HEK293 (cell line): Measurements from ENCODE around the gene CIAO2B.

Source experiments
- ATF2 ChIP-seq: fragments of 450-650 bp; formaldehyde crosslinking; IDR thresholded peaks from 2 replicates; pipeline ENCODE4 v1.5.1; 2016; ENCODE audit warnings: missing biosample characterization, missing genetic modification characterization, low read depth
- CTCF ChIP-seq: fragments of 450-650 bp; formaldehyde crosslinking; IDR thresholded peaks from 2 replicates; pipeline ENCODE4 v1.5.1; 2016; ENCODE audit warnings: missing biosample characterization, missing genetic modification characterization
- ELK4 ChIP-seq: IDR thresholded peaks from 2 replicates; pipeline ENCODE4 v1.6.1; 2011; ENCODE audit warnings: mild to moderate bottlenecking, low read depth, low read length, borderline replicate concordance
- KLF16 ChIP-seq: fragments of 450-650 bp; formaldehyde crosslinking; IDR thresholded peaks from 2 replicates; pipeline ENCODE4 v1.5.1; 2017; ENCODE audit warnings: missing biosample characterization, missing genetic modification characterization
- KLF9 ChIP-seq: fragments of 450-650 bp; formaldehyde crosslinking; IDR thresholded peaks from 2 replicates; pipeline ENCODE4 v1.5.1; 2016; ENCODE audit warnings: missing biosample characterization, missing genetic modification characterization, low read depth
- TRIM28 ChIP-seq: IDR thresholded peaks from 2 replicates; pipeline ENCODE4 v1.6.1; 2011; ENCODE audit warnings: low read length, control low read depth, borderline replicate concordance
- ZBTB20 ChIP-seq: fragments of 450-650 bp; formaldehyde crosslinking; IDR thresholded peaks from 2 replicates; pipeline ENCODE4 v1.5.1; 2016; ENCODE audit warnings: missing biosample characterization, missing genetic modification characterization
- ZNF423 ChIP-seq: fragments of 450-650 bp; formaldehyde crosslinking; IDR thresholded peaks from 2 replicates; pipeline ENCODE4 v1.5.1; 2016; ENCODE audit warnings: missing biosample characterization, missing genetic modification characterization
- ZNF549 ChIP-seq: fragments of 450-650 bp; IDR thresholded peaks from 2 replicates; pipeline ENCODE4 v1.5.1; 2018; ENCODE audit warnings: missing biosample characterization, missing genetic modification characterization, mild to moderate bottlenecking, inconsistent platforms, moderate library complexity

GRCh38 chr16:66890799-66891198, 43.4 kb downstream of the CIAO2B start:
- TF ChIP-seq CTCF (tag by site-specific recombination): no peak
- no peak for TF ChIP-seq ZNF423 (tag by site-specific recombination)
- TF ChIP-seq ATF2: no peak
- TF ChIP-seq KLF9 (tag by site-specific recombination): no peak
- TF ChIP-seq ELK4: no peak
- no peak for TF ChIP-seq ZNF549 (tag by site-specific recombination)
- no peak for TF ChIP-seq ZBTB20
- TF ChIP-seq KLF16 (tag by site-specific recombination): no peak
- TF ChIP-seq TRIM28: no peak
